ENCODE measurements around the gene TSKU.

The TSKU gene

DNA sequence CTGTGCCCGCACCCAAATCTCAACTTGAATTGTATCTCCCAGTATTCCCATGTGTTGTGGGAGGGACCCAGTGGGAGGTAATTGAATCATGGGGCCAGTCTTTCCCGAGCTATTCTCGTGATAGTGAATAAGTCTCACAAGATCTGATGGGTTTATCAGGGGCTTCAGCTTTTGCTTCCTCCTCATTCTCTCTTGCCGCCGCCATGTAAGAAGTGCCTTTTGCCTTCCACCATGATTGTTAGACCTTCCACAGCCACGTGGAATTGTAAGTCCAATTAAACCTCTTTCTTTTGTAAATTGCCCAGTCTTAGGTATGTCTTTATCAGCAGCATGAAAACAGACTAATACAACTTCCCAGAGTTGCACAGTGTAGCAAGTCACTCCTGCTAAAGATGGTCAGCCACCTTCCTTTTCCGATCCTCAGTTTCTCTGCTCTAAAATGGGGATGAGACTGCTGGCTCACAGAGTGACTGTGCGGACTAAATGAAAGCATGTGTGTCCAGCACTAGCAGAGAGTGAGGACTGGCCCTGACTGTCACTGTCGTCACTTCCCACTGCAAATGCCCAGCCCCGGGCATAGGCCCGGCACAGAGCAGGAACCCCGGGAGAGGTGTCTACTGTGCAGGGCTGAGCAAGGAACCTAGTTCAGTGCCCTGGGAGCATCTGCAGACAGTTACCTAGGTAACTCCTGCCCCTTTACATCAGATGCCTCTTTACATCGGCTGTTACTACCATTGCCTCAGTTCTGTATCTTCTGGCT, 9.5 kb downstream of the TSKU start:
- DNase-seq (ENCODE audit: insufficient read length, low spot score) = no peak
- TF ChIP-seq POLR2A (IDR thresholded peaks at IDR 0.05; ENCODE audit: low read depth, low read length) = no peak
- no peak for FAIRE-seq

DNA sequence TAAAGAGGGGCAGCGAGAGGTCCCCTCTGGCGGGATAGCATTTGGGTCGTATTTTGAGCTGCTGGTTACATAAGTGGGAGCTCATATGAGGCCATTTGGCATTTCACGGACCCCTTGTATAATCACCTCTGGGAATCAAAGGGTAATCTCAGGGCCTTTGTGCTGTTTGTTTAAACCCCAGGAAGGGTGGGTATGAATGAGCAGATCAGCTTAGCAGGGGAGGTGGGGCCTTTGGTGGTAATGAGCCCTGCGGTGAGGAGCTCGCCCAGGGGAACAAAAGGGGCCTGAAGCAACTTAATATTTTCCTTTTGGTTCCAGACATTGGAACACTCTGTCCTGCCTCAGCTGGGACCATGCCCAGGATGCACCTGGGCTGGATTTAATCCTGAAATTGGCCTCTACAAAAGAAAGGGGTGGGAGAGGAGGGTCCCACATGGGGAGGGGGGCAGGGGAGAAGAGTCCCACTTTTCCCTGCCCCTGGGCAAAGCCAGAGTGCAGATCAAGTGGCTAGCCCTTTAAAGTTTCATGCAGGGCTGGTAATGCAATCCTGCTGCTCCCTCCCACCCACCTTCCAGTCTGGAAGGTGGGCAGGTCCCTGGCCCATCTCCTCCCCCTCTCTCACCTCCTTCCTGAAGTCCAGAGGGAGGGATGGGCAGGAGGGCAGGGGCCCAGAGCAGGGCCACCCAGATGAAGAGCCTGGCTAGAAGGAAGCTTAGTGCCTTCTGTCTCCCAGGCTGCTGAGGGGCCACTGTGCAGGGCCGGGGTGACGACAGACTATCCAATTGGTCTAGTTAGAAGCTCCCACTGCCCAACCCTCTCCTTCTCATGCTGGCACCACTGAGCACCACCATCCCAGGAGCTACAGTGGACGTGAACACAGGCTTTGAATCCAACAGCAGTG, 10.5 kb downstream of the TSKU start:
- FAIRE-seq (no peak), DNase-seq (ENCODE audit: insufficient read length, low spot score) (no peak)
- no peak for TF ChIP-seq POLR2A (IDR thresholded peaks at IDR 0.05; ENCODE audit: low read depth, low read length)

DNA sequence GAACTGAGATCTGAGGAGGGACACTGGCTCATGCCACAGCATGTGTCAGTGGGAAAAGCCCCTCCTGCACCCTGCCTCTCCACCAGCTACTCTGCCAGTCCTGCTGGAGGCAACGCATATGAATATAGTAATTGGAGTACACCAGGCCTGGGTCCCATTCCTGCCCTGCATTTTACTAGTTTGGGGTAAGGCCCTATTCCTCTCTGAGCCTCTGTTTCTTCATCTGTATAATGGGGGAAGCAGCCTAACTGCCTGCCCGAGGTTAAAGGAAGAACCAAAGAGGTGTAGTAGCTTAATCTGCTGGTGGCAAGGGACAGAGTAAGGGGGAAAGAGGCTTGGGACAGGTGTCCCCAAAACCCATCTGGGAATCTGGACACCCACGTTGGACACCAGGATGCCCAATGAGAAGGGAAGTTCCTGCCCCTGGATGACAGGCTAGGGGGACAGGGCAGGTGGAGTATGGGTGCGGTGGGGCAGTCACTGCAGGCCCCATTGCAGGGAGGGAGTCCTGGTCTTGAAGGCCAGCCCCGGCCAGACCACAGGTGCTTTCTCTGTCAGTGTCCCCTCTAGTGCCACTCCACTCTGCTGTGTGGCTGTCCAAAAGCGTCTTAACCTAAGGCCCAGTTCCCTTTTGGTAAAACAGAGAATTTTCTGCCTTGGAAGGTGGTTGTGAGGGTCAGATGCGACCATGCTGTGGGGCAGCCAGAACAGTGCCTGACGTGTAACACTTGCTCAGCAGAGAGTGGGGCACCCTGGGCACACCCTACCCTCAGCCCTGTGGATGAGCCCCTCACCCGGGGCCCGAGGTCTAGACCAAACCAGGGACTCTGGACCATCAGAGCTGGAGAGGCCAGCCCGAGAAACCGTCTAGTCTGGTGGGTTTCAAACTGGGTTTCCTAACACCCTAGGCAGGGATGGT, 11.5 kb downstream of the TSKU start:
- FAIRE-seq = no peak
- DNase-seq (ENCODE audit: insufficient read length, low spot score) = no peak
- no peak for TF ChIP-seq POLR2A (IDR thresholded peaks at IDR 0.05; ENCODE audit: low read depth, low read length)

DNA sequence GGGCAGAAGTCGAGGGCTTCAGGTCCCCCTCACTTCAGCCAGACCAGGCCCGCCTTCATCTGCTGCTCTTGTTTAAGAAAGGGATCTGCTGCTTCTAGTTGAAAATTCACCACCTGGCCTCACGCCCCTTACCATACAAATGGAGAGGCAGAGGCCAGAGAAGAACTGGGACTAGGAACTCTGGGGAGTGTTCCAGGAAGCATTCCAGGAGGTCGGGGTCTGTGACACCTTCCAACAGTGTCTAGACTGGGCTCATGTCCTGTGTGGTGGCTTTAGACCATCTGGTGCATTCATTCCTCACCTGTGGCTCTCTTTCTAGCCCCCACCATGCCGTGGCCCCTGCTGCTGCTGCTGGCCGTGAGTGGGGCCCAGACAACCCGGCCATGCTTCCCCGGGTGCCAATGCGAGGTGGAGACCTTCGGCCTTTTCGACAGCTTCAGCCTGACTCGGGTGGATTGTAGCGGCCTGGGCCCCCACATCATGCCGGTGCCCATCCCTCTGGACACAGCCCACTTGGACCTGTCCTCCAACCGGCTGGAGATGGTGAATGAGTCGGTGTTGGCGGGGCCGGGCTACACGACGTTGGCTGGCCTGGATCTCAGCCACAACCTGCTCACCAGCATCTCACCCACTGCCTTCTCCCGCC, 12.3 kb downstream of the TSKU start:
- DNase-seq (ENCODE audit: insufficient read length, low spot score) (no peak), FAIRE-seq (no peak)
- TF ChIP-seq POLR2A (IDR thresholded peaks at IDR 0.05; ENCODE audit: low read depth, low read length) = no peak

GRCh38 chr11:76795936-76796441, 12.8 kb downstream of the TSKU start:
- FAIRE-seq (no peak), DNase-seq (ENCODE audit: insufficient read length, low spot score) (no peak)
- no peak for TF ChIP-seq POLR2A (IDR thresholded peaks at IDR 0.05; ENCODE audit: low read depth, low read length)

DNA sequence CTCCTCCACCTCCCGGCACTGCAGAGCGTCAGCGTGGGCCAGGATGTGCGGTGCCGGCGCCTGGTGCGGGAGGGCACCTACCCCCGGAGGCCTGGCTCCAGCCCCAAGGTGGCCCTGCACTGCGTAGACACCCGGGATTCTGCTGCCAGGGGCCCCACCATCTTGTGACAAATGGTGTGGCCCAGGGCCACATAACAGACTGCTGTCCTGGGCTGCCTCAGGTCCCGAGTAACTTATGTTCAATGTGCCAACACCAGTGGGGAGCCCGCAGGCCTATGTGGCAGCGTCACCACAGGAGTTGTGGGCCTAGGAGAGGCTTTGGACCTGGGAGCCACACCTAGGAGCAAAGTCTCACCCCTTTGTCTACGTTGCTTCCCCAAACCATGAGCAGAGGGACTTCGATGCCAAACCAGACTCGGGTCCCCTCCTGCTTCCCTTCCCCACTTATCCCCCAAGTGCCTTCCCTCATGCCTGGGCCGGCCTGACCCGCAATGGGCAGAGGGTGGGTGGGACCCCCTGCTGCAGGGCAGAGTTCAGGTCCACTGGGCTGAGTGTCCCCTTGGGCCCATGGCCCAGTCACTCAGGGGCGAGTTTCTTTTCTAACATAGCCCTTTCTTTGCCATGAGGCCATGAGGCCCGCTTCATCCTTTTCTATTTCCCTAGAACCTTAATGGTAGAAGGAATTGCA, 13.5 kb downstream of the TSKU start:
- DNase-seq (ENCODE audit: insufficient read length, low spot score) = no peak

GRCh38 chr11:76797341-76798201, 14.4 kb downstream of the TSKU start:
- no peak for FAIRE-seq
- no peak for DNase-seq (ENCODE audit: insufficient read length, low spot score)
- TF ChIP-seq POLR2A (IDR thresholded peaks at IDR 0.05; ENCODE audit: low read depth, low read length) = no peak

More for the DNA sequence above, 13.5 kb downstream of the TSKU start:
- FAIRE-seq = no peak
- no peak for TF ChIP-seq POLR2A (IDR thresholded peaks at IDR 0.05; ENCODE audit: low read depth, low read length)

- TF ChIP-seq POLR2A (IDR thresholded peaks at IDR 0.05; ENCODE audit: low read depth, low read length) = no peak
- no peak for FAIRE-seq
- DNase-seq (ENCODE audit: insufficient read length, low spot score) = no peak
These were observed 15.0 kb downstream of the TSKU start for GRCh38 chr11:76798202-76798581.

DNA sequence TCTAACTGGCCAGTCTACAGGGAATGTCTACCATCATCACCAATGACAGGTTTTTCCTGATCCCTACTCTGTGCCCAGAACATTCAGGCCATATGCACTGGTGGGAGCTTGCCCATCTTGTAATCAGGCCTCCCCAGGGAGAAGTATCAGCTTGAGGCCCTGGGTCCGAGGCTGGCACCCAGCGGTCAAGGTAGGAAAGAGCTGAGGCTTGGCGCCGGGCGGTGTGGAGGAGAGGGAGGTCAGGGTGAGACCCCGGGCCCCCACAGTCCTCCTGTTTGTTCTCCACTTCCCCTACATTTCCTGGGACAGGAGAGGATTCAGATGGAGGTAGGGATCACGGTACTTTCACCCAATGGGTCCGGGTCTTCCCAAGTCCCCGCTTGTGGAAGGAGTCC, 15.5 kb downstream of the TSKU start:
- TF ChIP-seq POLR2A (IDR thresholded peaks at IDR 0.05; ENCODE audit: low read depth, low read length) = no peak
- no peak for DNase-seq (ENCODE audit: insufficient read length, low spot score)
- FAIRE-seq = no peak

DNA sequence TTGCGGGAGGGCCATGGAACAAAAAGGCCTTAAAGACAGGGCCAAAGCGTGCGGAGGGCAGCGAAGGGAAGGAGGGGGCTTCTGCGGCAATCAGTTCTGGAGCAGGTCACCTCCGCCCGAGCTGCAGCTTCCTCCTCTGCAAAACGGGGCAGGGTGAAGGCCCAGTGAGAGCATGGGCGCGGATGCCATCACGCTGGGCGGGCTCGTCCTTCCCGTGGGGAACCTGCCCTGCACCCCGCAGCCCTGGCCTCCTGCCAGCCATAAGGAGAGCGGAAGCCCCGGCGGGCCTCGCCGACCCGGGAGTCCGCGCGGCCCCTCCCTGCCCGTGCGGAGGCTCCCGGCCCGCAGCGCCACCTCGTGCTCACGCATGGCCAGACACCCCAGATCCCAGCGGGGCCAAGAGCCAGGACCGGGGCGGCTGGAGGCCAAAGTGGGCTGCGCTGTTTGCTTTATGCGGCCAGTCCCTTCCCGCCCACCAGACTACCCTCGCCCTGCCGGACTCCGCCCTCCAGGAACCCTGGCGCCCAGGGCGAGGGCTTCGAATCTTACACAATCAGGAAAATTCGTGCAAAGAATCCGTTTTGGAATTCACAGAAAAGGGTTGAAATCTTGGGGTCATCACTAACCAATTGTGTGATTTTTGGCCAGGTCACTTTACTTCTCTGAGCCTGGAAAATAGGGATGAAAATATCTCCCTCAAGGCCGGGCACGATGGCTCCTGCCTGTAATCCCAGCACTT, 16.1 kb downstream of the TSKU start:
- no peak for FAIRE-seq

More for the DNA sequence above, 16.1 kb downstream of the TSKU start:
- 0 out of 2 replicates have a peak, but pooled peaks have one; percentile 21 for TF ChIP-seq POLR2A (IDR thresholded peaks at IDR 0.05; ENCODE audit: low read depth, low read length)
- peak; percentile 79 for DNase-seq (ENCODE audit: insufficient read length, low spot score)
